Measurements from ENCODE around the gene GLG1.
A peak's percentile ranks its signal among the peaks of the same experiment; 100 is the strongest.

Gene GLG1

GRCh38 chr16:74465281-74465680 is 141.6 kb downstream of the GLG1 start:
- no peak overlapping the region for H3K4me3 ChIP-seq (ENCODE audit: low read depth, low read length)
- DNase-seq (ENCODE audit: low read depth), result no peak
- TF ChIP-seq CTCF (IDR thresholded peaks at IDR 0.05; ENCODE audit: insufficient read depth, low read depth, low read length, missing control alignments), result no peak

GRCh38 chr16:74463888-74464287 is 143.0 kb downstream of the GLG1 start:
- H3K4me3 ChIP-seq (ENCODE audit: low read depth, low read length), result no peak overlapping the region
- TF ChIP-seq CTCF (IDR thresholded peaks at IDR 0.05; ENCODE audit: insufficient read depth, low read depth, low read length, missing control alignments), result no peak
- peak; percentile 41 for DNase-seq (ENCODE audit: low read depth)

GRCh38 chr16:74462361-74462760 is 144.6 kb downstream of the GLG1 start:
- no peak for DNase-seq (ENCODE audit: low read depth)
- TF ChIP-seq CTCF (IDR thresholded peaks at IDR 0.05; ENCODE audit: insufficient read depth, low read depth, low read length, missing control alignments), result no peak
- no peak overlapping the region for H3K4me3 ChIP-seq (ENCODE audit: low read depth, low read length)

GRCh38 chr16:74461826-74462225 is 145.1 kb downstream of the GLG1 start:
- no peak for DNase-seq (ENCODE audit: low read depth)
- TF ChIP-seq CTCF (IDR thresholded peaks at IDR 0.05; ENCODE audit: insufficient read depth, low read depth, low read length, missing control alignments), result no peak
- H3K4me3 ChIP-seq (ENCODE audit: low read depth, low read length), result no peak overlapping the region

- no peak for DNase-seq (ENCODE audit: low read depth)
- no peak for TF ChIP-seq CTCF (IDR thresholded peaks at IDR 0.05; ENCODE audit: insufficient read depth, low read depth, low read length, missing control alignments)
- H3K4me3 ChIP-seq (ENCODE audit: low read depth, low read length), result no peak overlapping the region
Measured at GRCh38 chr16:74460542-74460941, 146.4 kb downstream of the GLG1 start.

- TF ChIP-seq CTCF (IDR thresholded peaks at IDR 0.05; ENCODE audit: insufficient read depth, low read depth, low read length, missing control alignments), result no peak
- no peak overlapping the region for H3K4me3 ChIP-seq (ENCODE audit: low read depth, low read length)
- DNase-seq (ENCODE audit: low read depth), result no peak
Measured at GRCh38 chr16:74456290-74456625, 150.7 kb downstream of the GLG1 start.

- DNase-seq (ENCODE audit: low read depth), result no peak
- no peak overlapping the region for H3K4me3 ChIP-seq (ENCODE audit: low read depth, low read length)
- no peak for TF ChIP-seq CTCF (IDR thresholded peaks at IDR 0.05; ENCODE audit: insufficient read depth, low read depth, low read length, missing control alignments)
Measured at GRCh38 chr16:74455619-74456289, 151.2 kb downstream of the GLG1 start.
